HEK293T (cell line): ENCODE data around the gene PLA2G2E.
"Not testable (repeated sequence)": the region's sequence is repeated elsewhere in the genome, so short reads cannot be mapped to it uniquely, and the experiment has no call there.

Source experiments
- CTCF ChIA-PET: fragments of 350-600 bp; formaldehyde crosslinking; extraction: SDS; loops from one replicate; lab custom pipeline; 2021; ENCODE audit warnings: antibody characterized with exemption, inconsistent platforms; lab: Yijun Ruan, JAX
- POLR2A ChIA-PET: fragments of 350-600 bp; formaldehyde crosslinking; extraction: SDS; loops from one replicate; lab custom pipeline; 2020; ENCODE audit warnings: antibody characterized with exemption, inconsistent platforms; lab: Yijun Ruan, JAX
- DNase-seq: peaks from one replicate; pipeline ENCODE4 v3.0.0; 2012; ENCODE audit warnings: mixed read lengths; ENCODE audit errors: extremely low spot score
- ARNT ChIP-seq: fragments of 450-650 bp; IDR thresholded peaks from 2 replicates; pipeline ENCODE4 v1.6.1; 2017; ENCODE audit warnings: mild to moderate bottlenecking
- BHLHE40 ChIP-seq: fragments of 450-650 bp; IDR thresholded peaks from 2 replicates; pipeline ENCODE4 v1.6.1; 2016; ENCODE audit warnings: mild to moderate bottlenecking, moderate library complexity, borderline replicate concordance
- CTBP1 ChIP-seq: fragments of 450-650 bp; IDR thresholded peaks from 2 replicates; pipeline ENCODE4 v1.6.1; 2016; ENCODE audit warnings: borderline replicate concordance
- ELF4 ChIP-seq: fragments of 450-650 bp; IDR thresholded peaks from 2 replicates; pipeline ENCODE4 v1.6.1; 2017; ENCODE audit warnings: antibody characterized with exemption
- FOXA1 ChIP-seq: fragments of 450-650 bp; IDR thresholded peaks from 2 replicates; pipeline ENCODE4 v1.6.1; 2016; ENCODE audit warnings: mild to moderate bottlenecking
- FOXK2 ChIP-seq: fragments of 450-650 bp; IDR thresholded peaks from 2 replicates; pipeline ENCODE4 v1.6.1; 2016; ENCODE audit warnings: mild to moderate bottlenecking
- FOXM1 ChIP-seq: fragments of 450-650 bp; IDR thresholded peaks from 2 replicates; pipeline ENCODE4 v1.6.1; 2017; ENCODE audit warnings: mild to moderate bottlenecking, borderline replicate concordance
- HDGF ChIP-seq: fragments of 450-650 bp; IDR thresholded peaks from 2 replicates; pipeline ENCODE4 v1.6.1; 2017; ENCODE audit warnings: antibody characterized with exemption, borderline replicate concordance
- L3MBTL2 ChIP-seq: fragments of 450-650 bp; conservative IDR thresholded peaks from 2 replicates; pipeline ENCODE4 v1.6.1; 2016; ENCODE audit warnings: mild to moderate bottlenecking
- LEF1 ChIP-seq: fragments of 450-650 bp; IDR thresholded peaks from 2 replicates; pipeline ENCODE4 v1.6.1; 2017; ENCODE audit warnings: mild to moderate bottlenecking, borderline replicate concordance
- NFRKB ChIP-seq: fragments of 450-650 bp; IDR thresholded peaks from 2 replicates; pipeline ENCODE4 v1.6.1; 2016; ENCODE audit warnings: mild to moderate bottlenecking, moderate library complexity
- SP1 ChIP-seq: fragments of 450-650 bp; IDR thresholded peaks from 2 replicates; pipeline ENCODE4 v1.6.1; 2017
- SUZ12 ChIP-seq: fragments of 450-650 bp; IDR thresholded peaks from 2 replicates; pipeline ENCODE4 v1.6.1; 2016; ENCODE audit warnings: mild to moderate bottlenecking
- TARDBP ChIP-seq: fragments of 450-650 bp; IDR thresholded peaks from 2 replicates; pipeline ENCODE4 v1.6.1; 2016
- ZNF384 ChIP-seq: fragments of 450-650 bp; IDR thresholded peaks from 2 replicates; pipeline ENCODE4 v1.6.1; 2016
- TF ChIP-seq, protein P1 (sequence below): fragments of 450-650 bp; IDR thresholded peaks from 2 replicates; pipeline ENCODE4 v1.6.1; 2016

PLA2G2E gene

DNA sequence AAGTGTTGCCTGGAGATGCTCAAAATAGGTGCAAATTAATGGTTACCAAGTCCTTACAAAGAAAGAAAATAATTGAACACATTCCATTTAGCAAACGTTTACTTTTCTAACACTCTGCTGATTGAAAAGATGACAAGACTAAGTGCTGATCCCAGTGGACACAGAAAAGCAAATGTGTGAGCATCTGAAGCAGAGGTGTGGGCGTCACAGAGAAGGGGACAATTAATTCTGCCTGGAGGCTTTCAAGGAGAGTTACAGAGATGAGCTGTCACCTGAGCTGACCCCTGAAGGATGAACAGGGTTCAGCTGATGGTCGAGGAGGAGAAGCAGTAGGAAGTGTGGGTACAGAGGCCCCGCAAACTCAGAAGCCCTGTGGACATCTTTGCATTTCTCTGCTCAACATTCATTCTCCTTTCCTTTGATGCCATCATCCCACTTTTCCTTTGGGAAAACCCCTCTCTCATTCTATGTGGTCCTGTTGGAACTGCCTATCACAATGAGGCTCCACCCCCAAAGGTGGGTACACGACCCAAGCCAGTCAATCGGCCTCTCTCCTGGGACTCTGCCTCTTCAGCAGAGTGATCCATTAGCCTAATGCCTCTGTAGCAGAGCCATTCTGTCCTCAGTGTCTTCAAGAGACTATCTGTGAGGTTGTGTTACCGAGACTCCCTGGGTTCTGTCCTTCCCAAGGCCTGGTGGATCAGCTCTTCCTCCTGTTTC, 17.2 kb upstream of the PLA2G2E start:
- TF ChIP-seq SP1, result no peak
- TF ChIP-seq FOXA1, result no peak
- TF ChIP-seq, protein P1, sequence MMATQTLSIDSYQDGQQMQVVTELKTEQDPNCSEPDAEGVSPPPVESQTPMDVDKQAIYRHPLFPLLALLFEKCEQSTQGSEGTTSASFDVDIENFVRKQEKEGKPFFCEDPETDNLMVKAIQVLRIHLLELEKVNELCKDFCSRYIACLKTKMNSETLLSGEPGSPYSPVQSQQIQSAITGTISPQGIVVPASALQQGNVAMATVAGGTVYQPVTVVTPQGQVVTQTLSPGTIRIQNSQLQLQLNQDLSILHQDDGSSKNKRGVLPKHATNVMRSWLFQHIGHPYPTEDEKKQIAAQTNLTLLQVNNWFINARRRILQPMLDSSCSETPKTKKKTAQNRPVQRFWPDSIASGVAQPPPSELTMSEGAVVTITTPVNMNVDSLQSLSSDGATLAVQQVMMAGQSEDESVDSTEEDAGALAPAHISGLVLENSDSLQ, result no peak
- no peak for TF ChIP-seq NFRKB
- TF ChIP-seq FOXM1, result no peak
- ChIA-PET CTCF (no interaction called here), POLR2A (no interaction called here)
- DNase-seq, result no peak

DNA sequence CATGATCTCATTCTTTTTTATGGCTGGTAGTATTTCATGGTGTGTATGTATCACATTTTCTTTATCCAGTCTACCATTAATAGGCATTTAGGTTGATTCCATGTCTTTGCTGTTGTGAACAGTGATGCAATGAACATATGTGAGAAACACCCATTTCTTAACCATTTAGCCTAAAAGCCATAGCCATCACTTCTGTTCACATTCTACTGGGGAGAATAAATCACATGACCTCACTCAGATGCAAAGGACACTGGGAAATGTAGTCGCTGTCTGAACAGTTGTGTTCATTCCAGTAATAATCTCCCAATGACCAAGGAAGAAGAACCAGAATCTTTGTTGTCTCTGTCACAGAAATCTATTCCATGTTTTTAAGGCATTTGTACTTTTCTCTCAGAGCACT, 15.1 kb upstream of the PLA2G2E start:
- ChIA-PET CTCF (interaction anchor here (1.4 kb wide), 1 partner anchor 36 kb away, joined by 3 read pairs; no protein-coding TSS in a partner anchor), POLR2A (no interaction called here)
- TF ChIP-seq, protein P1, result no peak
- TF ChIP-seq SUZ12, result no peak
- TF ChIP-seq FOXK2, result no peak
- no peak for TF ChIP-seq L3MBTL2
- TF ChIP-seq ELF4, result no peak
- no peak for TF ChIP-seq ARNT
- TF ChIP-seq HDGF, result no peak
- no peak for TF ChIP-seq FOXM1
- no peak for TF ChIP-seq NFRKB
- TF ChIP-seq FOXA1, result no peak
- TF ChIP-seq BHLHE40, result no peak
- no peak for DNase-seq

- no peak for DNase-seq
- POLR2A ChIA-PET, result no interaction called here
- TF ChIP-seq ELF4 (no peak), HDGF (no peak), FOXK2 (no peak), CTBP1 (no peak), BHLHE40 (no peak), LEF1 (no peak), FOXM1 (no peak), ZNF384 (no peak), SUZ12 (no peak), SP1 (no peak), TARDBP (no peak), ARNT (no peak), L3MBTL2 (no peak), FOXA1 (no peak), NFRKB (no peak)
- TF ChIP-seq, protein P1, result no peak
- CTCF ChIA-PET, result no interaction called here
Observed at GRCh38 chr1:19936061-19936750, 12.8 kb upstream of the PLA2G2E start.

DNA sequence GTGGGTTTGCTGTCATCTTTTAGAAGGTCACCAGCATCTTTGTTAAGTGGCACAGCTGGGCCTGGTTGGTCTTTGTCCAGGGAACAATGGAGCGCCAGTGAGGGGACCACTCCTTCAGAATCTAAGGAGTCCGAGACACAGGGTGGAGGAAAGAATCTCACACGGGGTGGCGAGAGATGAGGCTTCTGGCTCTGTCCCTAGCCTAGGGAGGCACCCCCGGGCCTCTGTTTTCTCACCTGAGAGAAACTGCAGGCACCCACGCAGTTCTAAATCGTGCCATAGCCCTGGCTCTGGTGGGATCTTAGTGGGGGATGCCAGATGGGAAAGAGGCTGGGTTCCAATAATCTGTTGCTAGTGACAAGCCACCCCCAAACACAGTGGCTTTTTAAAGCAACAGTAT, 10.9 kb upstream of the PLA2G2E start:
- CTCF ChIA-PET, result no interaction called here
- no peak for TF ChIP-seq L3MBTL2
- TF ChIP-seq SUZ12, result no peak
- TF ChIP-seq NFRKB, result no peak
- POLR2A ChIA-PET, result no interaction called here
- no peak for DNase-seq

DNA sequence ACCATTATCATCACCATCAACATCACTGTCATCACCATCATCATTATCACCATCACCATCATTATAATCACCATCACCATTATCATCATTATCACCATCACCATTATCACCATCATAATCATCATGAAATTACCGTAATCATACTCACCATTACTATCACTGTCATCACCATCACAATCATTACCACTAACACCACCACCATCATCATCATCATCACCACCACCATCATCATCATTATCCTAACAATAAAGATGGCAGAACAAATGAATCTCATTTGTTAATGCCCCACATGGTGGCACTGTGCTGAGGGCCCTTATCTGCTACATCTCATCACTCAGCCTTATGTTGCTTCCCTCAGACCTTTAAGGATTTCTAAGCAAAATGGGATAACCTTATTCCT, 9.4 kb upstream of the PLA2G2E start:
- no peak for TF ChIP-seq ARNT
- no peak for TF ChIP-seq LEF1
- no peak for TF ChIP-seq NFRKB
- TF ChIP-seq FOXM1, result no peak
- TF ChIP-seq ELF4, result no peak
- no peak for TF ChIP-seq L3MBTL2
- TF ChIP-seq SUZ12, result no peak
- no peak for TF ChIP-seq FOXK2
- TF ChIP-seq ZNF384, result no peak
- TF ChIP-seq FOXA1, result no peak
- TF ChIP-seq, protein P1, result no peak
- TF ChIP-seq SP1, result no peak
- no peak for TF ChIP-seq BHLHE40
- TF ChIP-seq TARDBP, result no peak
- no peak for TF ChIP-seq HDGF
- no peak for TF ChIP-seq CTBP1
- POLR2A ChIA-PET, result no interaction called here
- CTCF ChIA-PET, result no interaction called here
- DNase-seq, result no peak

DNA sequence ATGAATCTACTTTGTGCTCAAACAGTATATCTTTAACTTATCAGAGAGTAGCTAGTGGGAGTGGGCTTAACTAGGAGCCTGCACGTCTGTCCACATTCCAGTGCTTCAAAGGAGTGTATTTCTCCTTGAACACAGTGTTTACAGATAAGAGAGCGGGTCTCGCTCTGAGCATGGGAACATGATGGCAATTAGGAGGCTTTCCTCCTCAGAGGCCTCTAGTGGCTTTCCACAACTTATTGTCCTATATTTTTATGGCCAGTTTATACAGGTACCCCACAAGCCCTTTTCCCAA, 3.7 kb upstream of the PLA2G2E start:
- POLR2A ChIA-PET, DNase-seq, CTCF ChIA-PET: not testable (repeated sequence)
